MCF 10A (cell line): Measurements from ENCODE around the gene FCER2. TPM values are rescaled to one million over a fixed set of nuclear protein-coding genes. Genes with fewer than 3 reads are reported as not detected.

ENCODE experiments used
- BruUV-seq: library from RNA; stranded (reverse); fragments of 400-500 nt; replicated peaks from 2 replicates; lab custom pipeline; 2021; lab: Mats Ljungman, UMichigan
- CTCF ChIA-PET: fragments of 300-600 bp; sonication (Branson Sonifier 250); formaldehyde crosslinking; extraction: SDS; loops from one replicate; lab custom pipeline; 2021; ENCODE audit warnings: antibody characterized with exemption, inconsistent platforms; lab: Yijun Ruan, JAX
- POLR2A ChIA-PET: fragments of 300-600, 350-650 bp; sonication (Branson Sonifier 250); formaldehyde crosslinking; extraction: SDS; loops from one replicate; lab custom pipeline; 2020; ENCODE audit warnings: antibody characterized with exemption, inconsistent platforms; lab: Yijun Ruan, JAX
- DNase-seq: peaks from one replicate; pipeline ENCODE4 v3.0.0-alpha.2; 2018; ENCODE audit not compliant: unreplicated experiment
- H3K27ac Mint-ChIP-seq: one replicate; pipeline ENCODE4 v1.8.0; 2022; ENCODE audit warnings: mild to moderate bottlenecking, low read depth, mixed read lengths; ENCODE audit not compliant: unreplicated experiment
- H3K27me3 Mint-ChIP-seq: one replicate; pipeline ENCODE4 v1.8.0; 2022; ENCODE audit warnings: mixed read lengths; ENCODE audit not compliant: insufficient read depth, unreplicated experiment
- H3K36me3 Mint-ChIP-seq: one replicate; pipeline ENCODE4 v1.8.0; 2022; ENCODE audit warnings: mild to moderate bottlenecking, moderate library complexity, mixed read lengths; ENCODE audit not compliant: insufficient read depth, unreplicated experiment
- H3K4me1 Mint-ChIP-seq: one replicate; pipeline ENCODE4 v1.8.0; 2022; ENCODE audit warnings: mixed read lengths; ENCODE audit not compliant: insufficient read depth, unreplicated experiment
- H3K4me3 Mint-ChIP-seq: one replicate; pipeline ENCODE4 v1.8.0; 2022; ENCODE audit warnings: mild to moderate bottlenecking, moderate library complexity, mixed read lengths; ENCODE audit not compliant: unreplicated experiment
- H3K9me3 Mint-ChIP-seq: one replicate; pipeline ENCODE4 v1.8.0; 2022; ENCODE audit warnings: mixed read lengths; ENCODE audit not compliant: unreplicated experiment
- intact Hi-C: fragments of 100-400 bp; cut with micrococcal nuclease; formaldehyde crosslinking; loops from 2 replicates; pipeline ENCODE4 v1.14.1; 2022
- total RNA-seq: library from RNA; stranded (reverse); gene quantifications from 2 replicates; pipeline ENCODE4 v1.2.3, GENCODE V29; 2022
- TF ChIP-seq, protein P1 (sequence below): fragments of 200-600 bp; IDR thresholded peaks from one replicate; pipeline ENCODE4 v1.8.0; 2022; ENCODE audit warnings: antibody characterized with exemption, mild to moderate bottlenecking; ENCODE audit not compliant: unreplicated experiment

Gene FCER2
- total RNA-seq, 1 experiment from 2014 or later: not detected

DNA sequence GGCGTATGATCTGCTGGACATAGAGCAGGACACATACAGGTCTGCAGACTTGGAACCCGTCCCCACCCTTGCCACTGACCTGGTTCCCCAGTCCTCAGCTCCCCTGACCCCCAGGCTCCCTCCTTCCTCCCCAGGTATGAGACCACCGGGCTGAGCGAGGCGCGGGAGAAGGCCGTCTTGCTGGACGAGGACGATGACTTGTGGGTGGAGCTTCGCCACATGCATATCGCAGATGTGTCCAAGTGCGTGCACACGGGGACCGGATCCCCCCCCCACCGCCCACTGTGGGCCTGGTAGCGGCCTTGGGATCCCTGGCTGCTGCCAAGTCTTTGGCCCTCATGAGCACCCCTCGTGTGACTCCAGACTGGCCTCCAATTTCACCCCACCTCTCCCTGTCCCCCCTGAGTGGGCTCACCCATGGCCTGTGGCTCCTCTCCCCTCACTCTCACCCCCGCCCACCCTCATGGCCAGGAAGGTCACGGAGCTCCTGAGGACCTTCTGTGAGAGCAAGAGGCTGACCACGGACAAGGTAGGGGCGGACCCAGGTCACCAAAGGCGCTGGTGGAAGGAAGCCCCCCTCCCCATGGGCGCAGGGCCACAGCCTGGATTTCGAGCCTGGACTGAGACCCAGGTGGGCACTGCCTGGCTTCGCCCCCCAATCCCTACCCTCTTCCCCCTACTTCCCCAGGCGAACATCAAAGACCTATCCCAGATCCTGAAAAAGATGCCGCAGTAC is 59.5 kb downstream of the FCER2 start:
- BruUV-seq: no TSS peak
- Mint-ChIP-seq H3K27me3 (no peaks in the 10 kb centered on the region), H3K36me3 (peaks cover 15% of the 10 kb centered on the region), H3K27ac (no peak overlapping the region), H3K9me3 (no peaks in the 10 kb centered on the region), H3K4me3 (no peak overlapping the region), H3K4me1 (peaks cover 5% of the 10 kb centered on the region)
- no peak for DNase-seq
- POLR2A ChIA-PET: no interaction called here
- intact Hi-C loops: no loop called here
- CTCF ChIA-PET: interaction anchor here (0.5 to 2.0 kb wide), 3 partner anchors 8 to 38 kb away, joined by 3 to 11 read pairs (median 4); partner anchors contain the start of gene TRAPPC5
- TF ChIP-seq, protein P1, sequence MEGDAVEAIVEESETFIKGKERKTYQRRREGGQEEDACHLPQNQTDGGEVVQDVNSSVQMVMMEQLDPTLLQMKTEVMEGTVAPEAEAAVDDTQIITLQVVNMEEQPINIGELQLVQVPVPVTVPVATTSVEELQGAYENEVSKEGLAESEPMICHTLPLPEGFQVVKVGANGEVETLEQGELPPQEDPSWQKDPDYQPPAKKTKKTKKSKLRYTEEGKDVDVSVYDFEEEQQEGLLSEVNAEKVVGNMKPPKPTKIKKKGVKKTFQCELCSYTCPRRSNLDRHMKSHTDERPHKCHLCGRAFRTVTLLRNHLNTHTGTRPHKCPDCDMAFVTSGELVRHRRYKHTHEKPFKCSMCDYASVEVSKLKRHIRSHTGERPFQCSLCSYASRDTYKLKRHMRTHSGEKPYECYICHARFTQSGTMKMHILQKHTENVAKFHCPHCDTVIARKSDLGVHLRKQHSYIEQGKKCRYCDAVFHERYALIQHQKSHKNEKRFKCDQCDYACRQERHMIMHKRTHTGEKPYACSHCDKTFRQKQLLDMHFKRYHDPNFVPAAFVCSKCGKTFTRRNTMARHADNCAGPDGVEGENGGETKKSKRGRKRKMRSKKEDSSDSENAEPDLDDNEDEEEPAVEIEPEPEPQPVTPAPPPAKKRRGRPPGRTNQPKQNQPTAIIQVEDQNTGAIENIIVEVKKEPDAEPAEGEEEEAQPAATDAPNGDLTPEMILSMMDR: no peak

DNA sequence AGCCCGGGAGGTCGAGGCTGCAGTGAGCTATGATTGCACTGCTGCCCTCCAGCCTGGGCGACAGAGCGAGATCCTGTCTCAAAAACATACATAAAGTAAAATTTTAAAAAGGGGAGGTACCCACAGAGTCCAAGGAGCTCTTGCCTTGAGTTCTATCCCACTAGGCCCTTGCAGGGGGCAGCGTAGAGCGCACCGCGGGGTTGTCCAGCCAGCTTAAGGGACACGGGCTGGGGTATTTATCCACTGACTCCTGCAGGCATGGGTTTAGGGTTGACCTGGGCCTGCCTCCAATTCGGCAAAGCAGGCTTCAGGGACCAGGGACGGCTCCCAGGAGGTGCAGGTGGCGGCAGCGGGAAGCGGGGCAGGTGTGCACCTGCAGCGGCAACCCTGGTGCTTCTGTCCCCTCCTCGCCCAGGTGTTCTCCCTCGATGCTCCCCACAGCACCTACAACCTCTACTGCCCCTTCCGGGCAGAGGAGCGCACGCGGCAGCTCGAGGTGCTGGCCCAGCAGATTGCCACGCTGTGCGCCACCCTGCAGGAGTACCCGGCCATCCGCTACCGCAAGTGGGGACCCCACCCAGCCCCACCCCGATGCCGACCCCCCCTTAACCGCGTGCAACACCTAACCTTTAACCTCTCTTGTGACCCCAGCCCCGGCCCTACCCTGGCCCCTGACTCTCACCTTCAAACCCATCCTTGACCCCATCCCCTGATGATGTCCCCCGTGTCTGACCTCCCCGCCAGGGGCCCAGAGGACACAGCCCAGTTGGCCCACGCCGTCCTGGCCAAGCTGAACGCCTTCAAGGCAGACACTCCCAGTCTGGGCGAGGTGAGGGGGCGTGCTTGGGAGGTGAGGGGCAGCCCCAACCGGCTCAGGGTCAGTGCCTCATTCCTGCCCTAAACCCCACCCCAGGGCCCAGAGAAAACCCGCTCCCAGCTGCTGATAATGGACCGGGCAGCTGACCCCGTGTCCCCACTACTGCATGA is 60.3 kb downstream of the FCER2 start:
- H3K27ac Mint-ChIP-seq: no peak overlapping the region

DNA sequence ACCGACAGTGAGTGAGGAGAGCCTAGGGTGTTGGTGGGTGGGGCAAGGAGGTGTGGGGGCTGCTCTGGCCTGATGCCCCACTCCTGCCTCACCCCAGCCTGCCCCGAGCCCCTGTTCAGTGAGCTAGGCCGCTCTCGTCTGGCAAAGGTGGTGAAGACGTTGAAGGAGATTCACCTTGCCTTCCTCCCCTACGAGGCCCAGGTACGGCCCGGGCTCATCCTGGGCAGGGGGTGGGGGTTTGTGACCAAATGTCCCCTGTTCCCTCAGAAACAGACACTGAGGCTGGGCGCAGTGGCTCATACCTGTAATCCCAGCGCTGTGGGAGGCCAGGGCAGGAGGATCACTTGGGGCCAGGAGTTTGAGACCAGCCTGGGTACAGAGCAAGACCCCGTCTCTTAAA is 61.1 kb downstream of the FCER2 start:
- DNase-seq: no peak
- H3K27ac Mint-ChIP-seq: no peak overlapping the region
- TF ChIP-seq, protein P1: no peak
- no peak overlapping the region for H3K4me3 Mint-ChIP-seq
- no TSS peak for BruUV-seq
- no peaks in the 10 kb centered on the region for H3K27me3 Mint-ChIP-seq
- H3K36me3 Mint-ChIP-seq: peaks cover 12% of the 10 kb centered on the region
- CTCF ChIA-PET: interaction anchor here (0.5 to 2.0 kb wide), 4 partner anchors 10 to 263 kb away, joined by 3 to 11 read pairs (median 4); no protein-coding TSS in a partner anchor
- POLR2A ChIA-PET: no interaction called here
- peaks cover 5% of the 10 kb centered on the region for H3K4me1 Mint-ChIP-seq
- no peaks in the 10 kb centered on the region for H3K9me3 Mint-ChIP-seq
- intact Hi-C loops: no loop called here

More for the DNA sequence above, 60.3 kb downstream of the FCER2 start:
- Mint-ChIP-seq H3K27me3 (no peaks in the 10 kb centered on the region), H3K4me3 (no peak overlapping the region), H3K9me3 (no peaks in the 10 kb centered on the region), H3K36me3 (peaks cover 12% of the 10 kb centered on the region), H3K4me1 (peaks cover 5% of the 10 kb centered on the region)
- no TSS peak for BruUV-seq
- intact Hi-C loops: no loop called here
- TF ChIP-seq, protein P1: no peak
- DNase-seq: no peak
- CTCF ChIA-PET: interaction anchor here (0.5 to 2.0 kb wide), 5 partner anchors 9 to 39 kb away, joined by 3 to 11 read pairs (median 4); partner anchors contain the start of gene TRAPPC5
- POLR2A ChIA-PET: no interaction called here

DNA sequence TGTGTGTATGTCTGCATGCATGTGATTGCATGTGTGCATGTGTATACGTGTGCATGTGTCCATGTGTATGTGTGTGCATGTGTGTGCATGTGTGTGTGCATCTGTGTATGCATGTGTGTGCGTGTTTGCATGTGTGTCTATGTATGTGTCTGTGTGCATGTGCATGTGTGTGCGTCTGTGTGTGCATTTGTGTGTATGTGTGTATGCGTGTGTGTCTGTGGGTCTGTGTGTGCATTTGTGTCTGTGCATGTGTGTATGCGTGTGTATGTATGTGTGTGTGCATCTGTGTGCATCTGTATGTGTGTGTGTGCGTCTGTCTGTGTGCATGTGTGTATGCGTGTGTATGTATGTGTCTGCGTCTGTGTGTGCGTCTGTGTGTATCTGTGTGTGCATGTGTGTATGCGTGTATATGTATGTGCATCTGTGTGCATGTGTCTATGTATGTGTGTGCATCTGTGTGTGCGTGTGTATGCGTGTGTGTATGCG is 62.0 kb downstream of the FCER2 start:
- no peak overlapping the region for H3K4me3 Mint-ChIP-seq
- BruUV-seq: no TSS peak

More for the DNA sequence above, 62.0 kb downstream of the FCER2 start:
- Mint-ChIP-seq H3K4me1 (peaks cover 5% of the 10 kb centered on the region), H3K36me3 (peaks cover 12% of the 10 kb centered on the region), H3K27me3 (no peaks in the 10 kb centered on the region), H3K9me3 (no peaks in the 10 kb centered on the region), H3K27ac (no peak overlapping the region)
- intact Hi-C loops: no loop called here
- TF ChIP-seq, protein P1: no peak
- CTCF ChIA-PET: no interaction called here
- POLR2A ChIA-PET: no interaction called here
- no peak for DNase-seq
